Spinal cord (tissue), 4 donors: ENCODE data around the gene GPR37. TPM values are rescaled to one million over a fixed set of nuclear protein-coding genes. Genes with fewer than 3 reads are reported as not detected.

Experiments used
- polyA plus RNA-seq, 2 donors: library from polyadenylated mRNA; unstranded; fragments of 120-200 nt; gene quantifications; one replicate each; pipeline ENCODE4 v1.2.1, GENCODE V29; 2013; ENCODE audit not compliant: insufficient read length in 2 of 2
- total RNA-seq, 2 donors: library from RNA; depleted of rRNA in 1 of 2; stranded (reverse); fragments of 120-200 nt in 1 of 2; fragments of >200 nt in 1 of 2; gene quantifications; one replicate each; pipeline versions ENCODE4 v1.2.3 to v1.2.4, GENCODE V29; 2013 to 2014

GPR37 gene
- total and polyA plus RNA-seq, 4 donors: 14.1 to 38.8 (median 22.8) TPM

Other genes with a start within 250 kb of the GPR37 start
- gene POT1, start 164.0 kb upstream of the GPR37 start, total RNA-seq: 100 to 1,000 TPM in 1 of 2 donors, 10 to 100 TPM in 1; 46.5 to 103 TPM
- 10 to 100 TPM; 22.7 to 32.5 TPM for gene POT1, start 164.0 kb upstream of the GPR37 start, polyA plus RNA-seq